ENCODE results near the gene EHD4.

- no peak for TF ChIP-seq CTCF (IDR thresholded peaks at IDR 0.05; ENCODE audit: low read length)
- no peak for TF ChIP-seq EZH2phosphoT487 (IDR thresholded peaks at IDR 0.05; ENCODE audit: low read length)
- TF ChIP-seq EZH2 (optimal IDR thresholded peaks at IDR 0.05; ENCODE audit: low read depth, low read length), result no peak
Observed at GRCh38 chr15:41879321-41879845, 93.0 kb downstream of the EHD4 start.

All from MM.1S (cell line).